MCF 10A (cell line): ENCODE measurements around the gene SART3. TPM values are rescaled to one million over a fixed set of nuclear protein-coding genes. Genes with fewer than 3 reads are reported as not detected.
"Not testable (repeated sequence)": the region's sequence is repeated elsewhere in the genome, so short reads cannot be mapped to it uniquely, and the experiment has no call there.

Source experiments
- BruUV-seq: library from RNA; stranded (reverse); fragments of 400-500 nt; replicated peaks from 2 replicates; lab custom pipeline; 2021; lab: Mats Ljungman, UMichigan
- CTCF ChIA-PET: fragments of 300-600 bp; sonication (Branson Sonifier 250); formaldehyde crosslinking; extraction: SDS; loops from one replicate; lab custom pipeline; 2021; ENCODE audit warnings: antibody characterized with exemption, inconsistent platforms; lab: Yijun Ruan, JAX
- POLR2A ChIA-PET: fragments of 300-600, 350-650 bp; sonication (Branson Sonifier 250); formaldehyde crosslinking; extraction: SDS; loops from one replicate; lab custom pipeline; 2020; ENCODE audit warnings: antibody characterized with exemption, inconsistent platforms; lab: Yijun Ruan, JAX
- DNase-seq: peaks from one replicate; pipeline ENCODE4 v3.0.0-alpha.2; 2018; ENCODE audit not compliant: unreplicated experiment
- H3K27ac Mint-ChIP-seq: one replicate; pipeline ENCODE4 v1.8.0; 2022; ENCODE audit warnings: mild to moderate bottlenecking, low read depth, mixed read lengths; ENCODE audit not compliant: unreplicated experiment
- H3K27me3 Mint-ChIP-seq: one replicate; pipeline ENCODE4 v1.8.0; 2022; ENCODE audit warnings: mixed read lengths; ENCODE audit not compliant: insufficient read depth, unreplicated experiment
- H3K36me3 Mint-ChIP-seq: one replicate; pipeline ENCODE4 v1.8.0; 2022; ENCODE audit warnings: mild to moderate bottlenecking, moderate library complexity, mixed read lengths; ENCODE audit not compliant: insufficient read depth, unreplicated experiment
- H3K4me1 Mint-ChIP-seq: one replicate; pipeline ENCODE4 v1.8.0; 2022; ENCODE audit warnings: mixed read lengths; ENCODE audit not compliant: insufficient read depth, unreplicated experiment
- H3K4me3 Mint-ChIP-seq: one replicate; pipeline ENCODE4 v1.8.0; 2022; ENCODE audit warnings: mild to moderate bottlenecking, moderate library complexity, mixed read lengths; ENCODE audit not compliant: unreplicated experiment
- H3K9me3 Mint-ChIP-seq: one replicate; pipeline ENCODE4 v1.8.0; 2022; ENCODE audit warnings: mixed read lengths; ENCODE audit not compliant: unreplicated experiment
- CTCF ChIP-seq: fragments of 200-600 bp; IDR thresholded peaks from one replicate; pipeline ENCODE4 v1.8.0; 2022; ENCODE audit warnings: antibody characterized with exemption, mild to moderate bottlenecking; ENCODE audit not compliant: unreplicated experiment
- intact Hi-C: fragments of 100-400 bp; cut with micrococcal nuclease; formaldehyde crosslinking; loops from 2 replicates; pipeline ENCODE4 v1.14.1; 2022
- total RNA-seq: library from RNA; stranded (reverse); gene quantifications from 2 replicates; pipeline ENCODE4 v1.2.3, GENCODE V29; 2022

SART3 gene
- total RNA-seq, 1 experiment from 2014 or later, result 73.4 TPM

- DNase-seq, result no peak
- TF ChIP-seq CTCF, result no peak
- CTCF ChIA-PET, result interaction anchor here (1.1 to 14.4 kb wide), 4 partner anchors 56 to 538 kb away, joined by 3 to 274 read pairs (median 6); no protein-coding TSS in a partner anchor
- POLR2A ChIA-PET, result interaction anchor here (0.6 to 8.3 kb wide), 34 partner anchors 8 to 816 kb away, joined by 3 to 105 read pairs (median 5); partner anchors contain the start of genes ALKBH2, CORO1C, SSH1 and USP30
- Mint-ChIP-seq H3K4me1 (peaks cover 27% of the 10 kb centered on the region), H3K4me3 (peak overlapping the region; percentile 96), H3K9me3 (no peaks in the 10 kb centered on the region), H3K36me3 (peaks cover 46% of the 10 kb centered on the region), H3K27me3 (no peaks in the 10 kb centered on the region), H3K27ac (peak overlapping the region; percentile 99)
- BruUV-seq, result no TSS peak
- intact Hi-C loops, result loop anchor here (2.0 to 5.0 kb wide), 3 partner anchors 170 to 389 kb away; partner anchors contain the start of gene CORO1C
Measured at GRCh38 chr12:108561852-108562347, 927 bp upstream of the SART3 start.

GRCh38 chr12:108560321-108560721 lies 652 bp downstream of the SART3 start:
- ChIA-PET POLR2A (interaction anchor here (0.6 to 8.3 kb wide), 23 partner anchors 9 to 801 kb away, joined by 3 to 105 read pairs (median 6); partner anchors contain the start of genes PRDM4, SSH1 and USP30), CTCF (interaction anchor here (0.7 to 14.4 kb wide), 8 partner anchors 31 to 526 kb away, joined by 3 to 274 read pairs (median 3); no protein-coding TSS in a partner anchor)
- Mint-ChIP-seq H3K9me3 (no peaks in the 10 kb centered on the region), H3K27me3 (no peaks in the 10 kb centered on the region), H3K27ac (peak overlapping the region; percentile 99), H3K4me3 (peak overlapping the region; percentile 96), H3K36me3 (peaks cover 36% of the 10 kb centered on the region), H3K4me1 (peaks cover 23% of the 10 kb centered on the region)
- no peak for TF ChIP-seq CTCF
- intact Hi-C loops, result loop anchor here (5.0 kb wide), 1 partner anchor 172 kb away; the partner anchor contains the start of gene CORO1C
- peak; percentile 24 for DNase-seq
- no TSS peak for BruUV-seq

- ChIA-PET CTCF (interaction anchor here (0.7 to 14.4 kb wide), 5 partner anchors 51 to 244 kb away, joined by 3 to 274 read pairs (median 4); no protein-coding TSS in a partner anchor), POLR2A (interaction anchor here (1.0 to 8.3 kb wide), 9 partner anchors 11 to 798 kb away, joined by 3 to 105 read pairs (median 9); partner anchors contain the start of genes PRDM4 and USP30)
- Mint-ChIP-seq H3K9me3 (no peaks in the 10 kb centered on the region), H3K36me3 (peaks cover 30% of the 10 kb centered on the region), H3K4me1 (peaks cover 27% of the 10 kb centered on the region), H3K27me3 (no peaks in the 10 kb centered on the region), H3K4me3 (peak overlapping the region; percentile 96), H3K27ac (peak overlapping the region; percentile 99)
- DNase-seq, result no peak
- intact Hi-C loops, result loop anchor here (5.0 kb wide), 1 partner anchor 173 kb away; the partner anchor contains the start of gene CORO1C
- BruUV-seq, result no TSS peak
- no peak for TF ChIP-seq CTCF
Measured at GRCh38 chr12:108559748-108560147, 1.2 kb downstream of the SART3 start.

- intact Hi-C loops, result no loop called here
- H3K9me3 Mint-ChIP-seq, result no peaks in the 10 kb centered on the region
- no peak overlapping the region for H3K27ac Mint-ChIP-seq
- TF ChIP-seq CTCF, result no peak
- peak overlapping the region; percentile 96 for H3K4me3 Mint-ChIP-seq
- peaks cover 29% of the 10 kb centered on the region for H3K4me1 Mint-ChIP-seq
- CTCF ChIA-PET, result interaction anchor here (1.0 to 14.4 kb wide), 3 partner anchors 59 to 244 kb away, joined by 4 to 274 read pairs (median 7); no protein-coding TSS in a partner anchor
- H3K36me3 Mint-ChIP-seq, result peaks cover 24% of the 10 kb centered on the region
- H3K27me3 Mint-ChIP-seq, result no peaks in the 10 kb centered on the region
- DNase-seq, result no peak
- POLR2A ChIA-PET, result interaction anchor here (0.6 to 8.3 kb wide), 5 partner anchors 10 to 798 kb away, joined by 3 to 105 read pairs (median 9); partner anchors contain the start of genes PRDM4 and USP30
- no TSS peak for BruUV-seq
Measured at GRCh38 chr12:108559007-108559655, 1.8 kb downstream of the SART3 start.

GRCh38 chr12:108555383-108555782 lies 5.6 kb downstream of the SART3 start:
- not testable (repeated sequence) for DNase-seq
- H3K4me1 Mint-ChIP-seq, result peaks cover 56% of the 10 kb centered on the region

More at GRCh38 chr12:108555383-108555782, 5.6 kb downstream of the SART3 start:
- H3K27ac Mint-ChIP-seq, intact Hi-C loops, H3K4me3 Mint-ChIP-seq, H3K27me3 Mint-ChIP-seq, H3K9me3 Mint-ChIP-seq, BruUV-seq: not testable (repeated sequence)
- POLR2A ChIA-PET, result interaction anchor here (0.8 kb wide), 1 partner anchor 40 kb away, joined by 3 read pairs; the partner anchor contains the start of gene FICD
- peaks cover 26% of the 10 kb centered on the region for H3K36me3 Mint-ChIP-seq
- CTCF ChIA-PET, result interaction anchor here (0.9 to 1.5 kb wide), 3 partner anchors 63 to 395 kb away, joined by 3 to 6 read pairs (median 3); no protein-coding TSS in a partner anchor
